ENCODE measurements around the gene GABRG1.

The GABRG1 gene

GRCh38 chr4:46123913-46124755 is at the start of gene GABRG1:
GABRG1 (minus strand) TSS chr4:46124054; CDS start chr4:46123913, 141 bp downstream.
- peak; percentile 94 for DNase-seq

GRCh38 chr4:46146993-46147392 is 23.1 kb upstream of the GABRG1 start:
- DNase-seq = no peak

- no peak for DNase-seq
Measured at GRCh38 chr4:46131498-46132057, 7.7 kb upstream of the GABRG1 start.

GRCh38 chr4:46124773-46125413 is 1.0 kb upstream of the GABRG1 start:
- DNase-seq = peak; percentile 77

GRCh38 chr4:46081674-46082073 is 42.2 kb downstream of the GABRG1 start:
- DNase-seq = no peak

GRCh38 chr4:46081248-46081647 is 42.6 kb downstream of the GABRG1 start:
- DNase-seq = no peak

- no peak for DNase-seq
Measured at GRCh38 chr4:46073778-46074177, 50.1 kb downstream of the GABRG1 start.

GRCh38 chr4:46051392-46051791 is 72.5 kb downstream of the GABRG1 start:
- DNase-seq = no peak

GRCh38 chr4:46032056-46032455 is 91.8 kb downstream of the GABRG1 start:
- no peak for DNase-seq

GRCh38 chr4:46016306-46016705 is 107.5 kb downstream of the GABRG1 start:
- no peak for DNase-seq

GRCh38 chr4:45992728-45993127 is 131.1 kb downstream of the GABRG1 start:
- DNase-seq = no peak

- no peak for DNase-seq
Measured at GRCh38 chr4:45989775-45990174, 134.1 kb downstream of the GABRG1 start.

- no peak for DNase-seq
Measured at GRCh38 chr4:45987858-45988257, 136.0 kb downstream of the GABRG1 start.
